ENCODE measurements around the gene UBE2C.
"Not testable (repeated sequence)": the region's sequence is repeated elsewhere in the genome, so short reads cannot be mapped to it uniquely, and the experiment has no call there.

Gene UBE2C

DNA sequence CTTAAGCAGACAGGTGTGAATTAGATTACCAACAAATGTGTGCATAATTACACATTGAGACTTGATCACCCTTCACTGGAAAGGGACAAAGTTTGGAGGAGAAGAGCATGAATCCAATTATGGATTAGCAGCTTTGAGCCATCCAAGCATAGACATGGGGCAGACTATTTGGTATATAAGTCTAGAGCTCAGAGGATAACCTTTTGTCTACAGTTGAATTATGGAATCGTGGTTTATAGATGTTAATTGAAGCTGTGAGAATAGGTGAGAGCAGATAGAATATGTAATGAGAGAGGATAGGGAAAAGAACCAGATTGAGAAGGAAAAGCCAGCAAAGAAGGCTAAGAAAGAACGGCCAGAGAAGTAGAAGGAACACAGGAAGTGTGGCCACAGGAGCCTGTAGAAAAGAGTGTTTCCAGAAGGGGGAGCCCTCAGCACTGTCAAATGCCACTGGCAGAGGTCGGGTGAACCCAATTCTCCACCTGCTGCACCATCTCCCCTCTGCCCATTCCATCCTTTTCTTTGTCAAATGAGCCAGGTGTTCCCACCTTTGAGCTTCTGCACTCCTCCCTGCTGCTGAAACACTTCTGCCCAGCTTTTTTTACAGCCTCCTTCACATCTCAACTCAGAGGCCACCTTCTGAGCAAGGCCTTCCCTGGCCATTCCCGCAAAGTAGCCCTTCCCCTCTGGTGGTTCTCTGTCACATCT, 13.4 kb upstream of the UBE2C start:
- DNase-seq: peak; percentile 61 to 74

DNA sequence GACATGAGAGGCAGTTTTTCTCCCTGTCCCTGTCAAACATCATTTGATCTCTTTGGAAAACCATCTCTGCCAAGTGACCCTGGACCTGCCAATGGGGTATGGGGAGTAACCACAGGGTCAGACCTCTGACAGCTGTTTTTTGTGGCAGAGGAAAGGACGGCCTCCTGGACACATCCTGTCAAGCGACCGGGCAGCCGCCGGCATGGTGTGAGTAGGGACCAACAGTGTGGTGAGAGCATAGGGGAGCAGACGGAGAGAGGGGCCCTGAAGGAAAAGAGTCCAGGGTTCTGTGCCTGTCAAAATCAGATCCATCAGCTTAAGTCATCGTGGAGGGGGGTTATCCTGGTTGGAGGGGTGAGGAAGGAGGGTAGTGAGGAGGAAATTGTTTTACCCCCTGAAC, 10.6 kb upstream of the UBE2C start:
- DNase-seq: no peak

DNA sequence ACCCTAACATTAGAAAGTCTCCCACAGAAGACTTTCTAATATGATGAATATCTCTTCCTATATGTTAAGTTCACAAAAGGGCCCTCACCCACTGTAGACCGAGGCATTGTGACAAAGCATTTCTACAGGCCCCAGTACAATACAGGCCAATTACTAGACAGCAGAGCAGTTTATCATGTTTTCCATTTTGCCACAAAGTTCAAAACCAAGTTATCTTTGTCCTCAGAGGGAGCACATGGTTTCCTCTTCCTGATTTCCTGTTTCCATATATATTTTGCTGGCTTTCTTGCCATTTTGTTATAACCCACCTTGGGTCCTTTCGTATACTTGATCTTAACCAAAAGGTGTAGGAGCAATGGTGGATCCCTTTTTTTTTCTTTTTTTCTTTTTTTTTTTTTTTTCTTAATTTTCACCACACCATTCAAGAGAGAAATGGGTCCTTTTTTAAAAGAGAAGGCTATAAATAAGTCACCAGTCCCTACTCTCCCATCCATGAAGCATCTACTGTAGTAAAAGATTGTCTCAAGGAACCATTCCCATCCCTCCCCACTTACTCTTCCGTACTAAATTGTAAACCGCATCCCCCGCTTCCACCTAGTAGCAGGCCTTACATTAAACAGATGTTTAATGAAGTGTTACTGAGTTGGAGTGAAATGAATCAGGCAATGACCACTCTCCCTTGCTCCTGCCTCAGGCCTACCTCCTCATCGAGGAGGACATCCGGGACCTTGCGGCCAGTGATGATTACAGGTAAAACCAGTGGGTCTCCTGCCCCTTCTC, 2.1 kb upstream of the UBE2C start:
- no peak for DNase-seq

DNA sequence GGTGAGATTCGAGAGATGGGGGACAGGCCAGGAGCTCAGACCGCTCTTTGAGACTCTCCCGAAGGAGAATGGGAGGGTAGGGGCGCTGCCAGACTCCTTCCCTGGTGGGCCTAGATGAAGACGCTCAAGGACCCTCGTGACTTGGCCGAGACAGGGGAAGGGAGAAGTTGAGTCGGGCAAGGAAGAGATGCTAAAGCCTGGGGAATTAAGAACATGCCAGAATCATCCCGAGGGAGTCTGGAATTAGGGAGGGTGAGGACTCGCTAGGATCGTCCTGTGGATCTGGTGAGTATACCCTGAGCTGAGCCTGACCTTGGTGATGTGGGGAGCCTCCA, 529 bp downstream of the UBE2C start:
- no peak for DNase-seq

DNA sequence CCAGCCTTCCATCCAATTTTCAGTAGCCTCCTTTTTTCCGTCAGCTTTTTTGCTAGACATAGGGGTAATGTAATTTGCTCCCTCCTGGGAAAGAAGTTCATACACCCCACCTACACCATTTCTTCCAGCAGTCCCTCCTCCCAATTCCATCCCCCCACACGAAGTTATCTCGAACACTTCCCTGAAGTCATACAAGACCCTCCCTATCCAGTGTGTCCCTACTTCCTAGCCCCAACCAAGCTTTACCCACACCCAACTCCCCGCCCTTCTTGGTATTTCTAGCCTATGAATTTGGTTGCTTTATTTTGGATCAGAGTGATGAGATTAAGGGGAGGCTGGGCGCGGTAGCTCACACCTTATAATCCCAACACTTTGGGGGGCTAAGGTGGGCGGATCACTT, 1.0 kb downstream of the UBE2C start:
- DNase-seq: no peak

DNA sequence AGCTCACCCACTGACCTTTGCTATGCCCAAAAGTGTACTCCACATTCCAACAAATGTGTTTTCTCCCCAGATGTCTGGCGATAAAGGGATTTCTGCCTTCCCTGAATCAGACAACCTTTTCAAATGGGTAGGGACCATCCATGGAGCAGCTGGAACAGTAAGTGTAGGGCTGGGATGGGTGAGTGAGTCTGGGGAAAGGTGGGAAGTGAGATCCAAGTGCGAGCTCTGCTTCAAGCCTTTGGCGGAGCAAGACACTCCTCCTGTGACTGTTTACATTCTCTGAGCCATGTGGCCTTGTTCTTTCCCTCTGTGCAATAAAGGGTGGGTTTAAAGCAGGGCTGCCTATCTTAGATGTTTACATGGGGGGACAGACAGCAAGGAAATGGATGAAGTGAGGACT, 1.9 kb downstream of the UBE2C start:
- no peak for DNase-seq

DNA sequence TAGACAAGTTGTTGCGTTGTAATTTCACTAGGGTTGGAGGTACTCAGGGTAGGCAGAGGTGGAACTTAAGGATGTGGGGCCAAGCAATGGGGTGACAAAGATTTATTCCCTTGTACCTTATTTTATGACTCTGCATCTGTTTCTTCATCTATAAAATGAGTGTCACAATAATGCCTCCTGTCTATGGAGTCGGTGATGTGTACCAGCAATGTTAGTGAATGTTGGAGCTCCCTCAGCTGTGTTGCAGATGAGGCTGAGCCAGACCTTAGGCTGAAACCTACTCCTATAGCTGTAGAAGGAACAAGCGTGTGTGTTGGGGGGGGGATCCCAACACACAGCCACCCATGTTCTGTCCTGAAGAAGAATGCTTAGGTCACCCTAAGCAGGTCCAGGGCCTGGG, 4.5 kb downstream of the UBE2C start:
- no peak for DNase-seq

DNA sequence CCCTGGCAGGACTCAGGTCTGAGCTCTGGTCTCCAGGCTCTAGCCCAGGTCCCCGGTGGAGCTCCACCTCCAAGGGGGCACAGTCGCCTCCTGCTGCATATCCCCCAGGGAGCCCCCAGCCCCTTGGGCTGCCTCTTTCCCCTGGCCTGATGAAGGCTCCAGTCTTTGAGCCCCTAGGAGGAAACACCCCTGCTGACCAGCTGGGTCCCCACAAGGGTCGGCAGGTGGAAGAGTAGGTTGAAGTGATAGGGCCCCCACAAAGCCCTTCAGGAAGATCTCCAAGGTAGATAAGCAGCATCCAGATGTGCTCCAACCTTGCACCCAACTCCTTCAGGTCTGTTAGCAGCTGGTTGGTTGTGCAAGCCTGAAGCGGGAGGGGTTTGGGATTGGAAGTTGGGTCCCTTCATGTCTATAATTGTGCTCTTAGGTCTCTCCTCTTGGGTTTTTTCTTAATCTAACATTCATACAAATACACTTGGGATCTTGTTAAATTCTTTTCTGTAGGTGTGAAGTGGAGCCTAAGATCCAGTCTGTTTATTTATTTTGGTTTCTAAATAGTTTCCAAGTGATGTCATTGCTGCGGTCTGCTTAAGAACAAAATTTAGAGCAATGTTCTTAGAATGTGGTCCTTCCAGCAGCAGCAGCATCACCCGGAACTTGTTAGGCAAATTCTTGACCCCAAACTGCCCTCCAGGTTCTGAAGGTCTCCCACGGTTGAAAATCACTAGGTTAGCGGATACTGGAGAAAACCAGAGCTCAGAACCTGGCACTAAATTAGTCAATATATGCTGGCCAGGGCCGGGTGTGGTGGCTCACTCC, 5.1 kb downstream of the UBE2C start:
- DNase-seq: no peak

DNA sequence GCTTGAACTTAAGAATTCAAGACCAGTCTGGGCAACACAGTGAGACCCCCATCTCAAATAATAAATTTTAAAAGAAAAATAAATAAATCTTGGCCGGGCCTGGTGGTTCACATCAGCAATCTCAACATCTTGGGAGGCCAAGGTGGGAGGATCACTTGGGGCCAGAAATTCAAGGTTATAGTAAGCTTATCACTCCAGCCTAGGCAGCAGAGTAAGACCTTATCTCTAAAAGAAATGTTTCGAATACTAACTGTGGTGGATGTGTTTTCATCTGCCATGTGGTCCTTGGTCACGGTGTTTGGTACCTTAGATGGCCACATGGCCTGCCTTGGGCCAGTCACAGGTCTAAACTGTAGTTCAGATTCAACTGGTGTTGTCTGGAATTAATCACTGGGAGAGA, 5.8 kb downstream of the UBE2C start:
- DNase-seq: no peak

DNA sequence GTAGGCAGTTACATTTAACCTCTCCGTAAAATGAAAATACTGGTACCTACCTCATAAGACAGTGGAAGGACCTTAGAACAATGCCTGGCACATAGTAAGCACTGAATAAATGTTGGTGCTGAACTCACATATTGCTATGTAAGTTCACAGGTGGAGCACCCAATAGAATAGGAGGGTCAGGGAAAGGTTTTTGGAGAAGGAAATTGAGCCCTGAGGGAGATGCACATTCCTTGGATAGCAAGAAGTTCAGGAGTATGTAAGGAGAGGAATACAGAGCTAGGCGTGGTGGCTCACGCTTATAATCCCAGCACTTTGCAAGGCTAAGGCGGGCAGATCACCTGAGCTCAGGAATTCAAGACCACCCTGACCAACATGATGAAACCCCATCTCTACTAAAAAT, 7.0 kb downstream of the UBE2C start:
- no peak for DNase-seq

DNA sequence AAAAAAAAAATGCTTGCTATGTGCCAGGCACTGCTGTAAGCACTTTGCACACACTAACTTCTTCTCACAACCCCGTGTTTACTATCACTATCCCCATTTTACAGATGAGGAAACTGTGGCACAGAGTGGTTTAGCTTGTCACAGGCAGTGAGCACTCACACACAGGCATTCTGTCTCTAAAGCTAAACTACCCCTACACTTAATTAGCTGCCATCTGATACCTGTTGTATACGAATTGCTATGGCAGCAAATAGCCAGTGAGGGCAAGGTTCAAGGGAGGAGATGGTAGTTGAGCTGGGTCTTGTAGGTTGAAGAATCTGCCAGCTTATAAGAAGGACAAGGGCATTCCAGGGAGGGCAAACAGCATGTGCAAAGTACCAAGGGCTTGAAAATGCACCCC, 9.5 kb downstream of the UBE2C start:
- no peak for DNase-seq

DNA sequence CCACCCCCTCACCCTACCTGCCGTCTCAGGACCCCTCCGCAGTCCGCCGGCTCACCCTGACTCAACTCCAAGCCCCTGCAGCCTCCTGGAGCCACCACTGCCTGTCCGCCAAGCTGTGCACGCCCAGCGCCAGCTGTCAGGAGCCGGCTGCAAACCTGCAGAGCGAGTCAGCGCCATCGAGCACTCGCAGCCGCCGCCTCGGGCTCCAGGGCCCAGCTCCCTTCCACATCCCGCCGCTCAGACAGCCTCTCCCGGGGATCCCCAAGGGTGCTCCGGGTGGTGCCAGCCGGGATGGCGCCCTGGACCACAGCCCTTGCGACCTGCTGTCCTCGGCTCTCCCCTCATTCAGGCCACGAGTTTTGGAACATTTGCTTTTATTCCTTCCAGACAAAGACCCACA, 10.4 kb downstream of the UBE2C start:
- DNase-seq: no peak

DNA sequence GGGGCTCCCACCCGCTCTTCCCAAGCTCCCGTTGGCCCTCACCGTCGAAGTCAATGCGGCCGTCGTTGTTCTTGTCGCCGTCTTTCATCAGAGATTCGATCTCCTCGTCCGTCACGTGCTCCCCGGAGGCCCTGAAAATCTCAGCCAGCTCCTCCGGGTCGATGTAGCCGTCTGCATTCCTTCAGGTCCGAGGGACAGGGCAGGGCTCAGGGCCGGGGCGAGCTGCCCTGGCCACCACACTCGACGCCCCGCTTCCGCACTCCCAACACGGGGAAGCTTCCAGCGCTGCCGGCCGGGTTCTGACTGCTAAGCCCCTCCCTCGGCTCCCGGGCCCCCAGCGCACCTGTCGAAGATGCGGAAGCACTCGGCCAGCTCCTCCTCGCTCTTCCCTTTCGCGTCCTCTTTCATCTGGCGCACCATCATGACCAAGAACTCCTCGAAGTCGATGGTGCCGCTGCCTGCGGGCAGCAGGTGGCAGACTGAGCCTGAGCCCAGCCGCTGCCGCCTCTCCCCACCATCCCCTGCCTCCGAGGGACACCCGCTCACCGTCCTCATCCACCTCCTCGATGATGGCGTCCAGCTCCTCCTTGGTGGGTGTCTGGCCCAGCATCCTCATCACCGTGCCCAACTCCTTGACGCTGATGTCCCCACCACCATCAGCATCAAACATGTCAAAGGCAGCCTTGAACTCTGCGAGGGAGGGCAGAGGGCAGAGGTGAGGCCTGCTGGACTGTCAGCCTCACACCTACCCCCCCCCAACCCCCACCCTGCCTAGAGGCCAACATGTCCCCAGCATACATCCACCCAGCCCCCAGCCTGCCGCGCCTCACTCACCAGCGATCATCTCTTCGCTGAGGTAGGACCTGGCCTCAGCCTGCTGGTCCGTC, 11.7 kb downstream of the UBE2C start:
- peak; percentile 55 to 58 for DNase-seq

DNA sequence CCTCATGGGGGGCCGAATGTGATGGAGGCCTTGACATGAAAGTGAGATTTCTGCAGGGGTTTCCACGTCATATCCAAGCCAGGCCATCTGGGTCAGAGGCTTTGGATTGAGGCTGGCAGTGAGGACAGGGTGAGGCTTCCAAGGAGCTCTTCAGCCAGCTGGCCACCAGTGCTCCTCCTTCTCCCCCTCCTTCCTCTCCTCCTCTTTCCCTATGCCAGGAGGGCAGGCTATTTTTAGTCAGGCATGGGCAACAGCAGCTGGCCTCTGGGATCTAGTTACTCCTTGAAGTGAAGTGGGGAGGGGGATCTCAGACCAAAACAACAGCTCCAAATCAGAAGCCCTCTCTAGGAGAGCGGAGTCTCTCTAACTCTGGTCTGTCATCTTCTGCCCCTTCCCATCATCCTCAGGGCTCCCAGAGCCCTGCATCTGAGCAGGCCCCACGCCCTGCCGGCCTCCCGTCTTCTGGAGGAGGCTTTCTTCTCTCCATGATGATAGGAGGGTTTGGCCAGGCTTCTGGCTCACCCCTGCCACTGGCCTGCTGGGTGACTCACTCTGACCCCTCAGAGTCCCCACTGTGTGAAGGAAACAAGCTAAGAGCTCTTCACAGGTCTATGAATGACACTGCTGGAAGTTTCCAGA, 14.1 kb downstream of the UBE2C start:
- no peak for DNase-seq

DNA sequence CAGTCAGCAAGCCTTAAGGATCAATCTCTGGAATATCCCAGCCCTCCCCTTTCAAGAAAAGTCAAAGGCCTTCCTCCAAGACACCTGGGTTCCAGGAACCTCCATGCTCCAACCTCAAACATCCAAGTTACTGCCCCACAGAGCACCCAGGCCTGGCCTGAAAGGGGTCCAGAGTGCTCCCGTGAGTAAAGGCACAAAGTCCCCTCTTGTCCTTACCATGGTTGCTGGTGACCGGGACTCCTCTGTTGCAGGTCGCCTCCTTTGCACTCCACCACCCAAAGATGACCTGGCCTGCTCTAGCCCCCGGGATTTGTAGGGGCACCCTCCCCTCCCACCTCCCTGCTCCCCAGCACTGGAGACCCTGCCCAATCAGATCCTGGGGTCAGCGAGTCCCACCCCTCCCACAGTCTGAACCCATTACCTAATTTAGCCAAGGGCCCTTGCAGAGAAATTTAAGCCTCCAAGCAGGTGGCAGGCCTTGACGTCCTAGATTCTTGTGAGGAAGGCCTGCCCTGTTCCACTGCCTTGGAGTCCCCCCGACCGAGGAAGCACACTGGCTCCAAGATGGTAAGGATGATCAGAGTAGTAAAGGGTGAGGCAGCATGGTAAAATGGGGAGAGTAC, 14.7 kb downstream of the UBE2C start, which contains the start of gene TNNC2:
TNNC2 (minus strand) TSS at position 283 of the 623 bp plus-strand sequence; CDS start at position 219, 64 bp downstream.
- no peak for DNase-seq

DNA sequence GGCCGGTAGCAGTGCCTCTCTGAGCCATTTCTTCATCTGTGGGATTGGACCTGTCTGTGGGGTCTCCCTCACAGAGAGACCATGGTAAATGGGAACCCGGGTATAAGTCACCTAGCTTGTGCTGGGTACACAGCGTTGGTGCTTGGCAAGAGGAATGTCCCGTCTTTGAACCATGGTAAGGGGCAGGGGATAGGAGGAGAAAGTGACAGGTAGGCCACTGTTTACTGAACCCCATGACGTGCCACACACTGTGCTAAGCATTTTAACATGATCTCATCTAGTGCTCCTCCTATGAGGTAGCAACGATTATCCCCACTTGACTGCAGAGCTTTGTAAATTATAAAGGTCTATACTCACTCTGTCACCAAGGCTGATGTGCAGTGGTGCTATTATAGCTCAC, 15.3 kb downstream of the UBE2C start:
- DNase-seq: no peak

DNA sequence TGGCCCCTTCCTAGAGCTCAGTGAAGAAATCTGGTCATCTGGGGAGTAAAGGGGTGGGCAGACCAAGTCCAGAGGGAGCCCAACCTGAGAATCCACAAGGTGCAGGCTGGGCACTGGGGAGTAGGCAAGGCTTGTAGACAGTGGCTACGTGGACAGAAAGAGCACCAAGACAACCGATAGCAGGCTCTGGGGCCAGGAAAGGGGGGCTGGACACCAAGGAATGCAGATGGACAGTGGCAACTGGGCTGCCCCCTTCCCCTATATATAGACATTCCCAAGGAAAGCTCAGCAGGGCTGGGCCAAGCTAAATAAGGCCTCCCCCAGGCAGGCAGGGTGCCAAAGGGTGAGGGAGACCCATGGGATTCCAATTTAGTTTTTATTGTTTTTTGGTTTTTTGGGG, 16.1 kb downstream of the UBE2C start:
- DNase-seq: no peak

DNA sequence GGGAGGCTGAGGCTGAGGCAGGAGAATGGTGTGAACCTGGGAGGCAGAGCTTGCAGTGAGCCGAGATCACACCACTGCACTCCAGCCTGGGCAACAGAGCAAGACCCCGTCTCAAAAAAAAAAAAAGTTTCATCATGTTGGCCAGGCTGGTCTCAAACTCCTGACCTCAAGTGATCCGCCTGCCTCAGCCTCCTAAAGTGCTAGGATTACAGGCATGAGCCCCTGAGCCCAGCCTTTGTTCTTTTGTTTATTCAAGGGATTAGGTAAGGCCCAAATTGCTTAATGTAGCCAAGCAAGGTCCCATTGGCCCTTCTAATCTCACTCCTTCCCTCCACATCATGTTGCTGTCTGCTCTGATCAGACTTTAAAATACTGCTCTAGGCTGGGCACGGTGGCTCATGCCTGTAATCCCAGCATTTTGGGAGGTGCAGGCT, 17.2 kb downstream of the UBE2C start:
- DNase-seq: not testable (repeated sequence)

DNA sequence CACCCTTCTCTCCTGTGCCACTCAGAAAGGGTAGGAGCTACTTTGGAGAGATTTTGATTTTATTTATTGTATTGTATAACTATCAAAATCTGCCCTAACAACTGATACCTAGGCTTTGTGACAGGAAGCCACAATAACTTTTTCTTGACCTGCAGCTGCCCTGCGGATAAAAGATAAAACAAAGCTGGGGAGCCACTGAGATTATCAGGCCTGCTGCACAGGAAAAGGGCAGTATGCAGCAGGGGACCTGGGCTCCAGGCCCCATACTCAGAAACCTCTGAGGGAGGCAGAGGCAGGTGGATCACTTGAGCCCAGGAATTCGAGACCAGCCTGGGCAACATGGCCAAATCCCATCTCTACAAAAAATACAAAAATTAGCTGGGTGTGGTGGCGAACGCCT, 20.2 kb downstream of the UBE2C start:
- no peak for DNase-seq

DNA sequence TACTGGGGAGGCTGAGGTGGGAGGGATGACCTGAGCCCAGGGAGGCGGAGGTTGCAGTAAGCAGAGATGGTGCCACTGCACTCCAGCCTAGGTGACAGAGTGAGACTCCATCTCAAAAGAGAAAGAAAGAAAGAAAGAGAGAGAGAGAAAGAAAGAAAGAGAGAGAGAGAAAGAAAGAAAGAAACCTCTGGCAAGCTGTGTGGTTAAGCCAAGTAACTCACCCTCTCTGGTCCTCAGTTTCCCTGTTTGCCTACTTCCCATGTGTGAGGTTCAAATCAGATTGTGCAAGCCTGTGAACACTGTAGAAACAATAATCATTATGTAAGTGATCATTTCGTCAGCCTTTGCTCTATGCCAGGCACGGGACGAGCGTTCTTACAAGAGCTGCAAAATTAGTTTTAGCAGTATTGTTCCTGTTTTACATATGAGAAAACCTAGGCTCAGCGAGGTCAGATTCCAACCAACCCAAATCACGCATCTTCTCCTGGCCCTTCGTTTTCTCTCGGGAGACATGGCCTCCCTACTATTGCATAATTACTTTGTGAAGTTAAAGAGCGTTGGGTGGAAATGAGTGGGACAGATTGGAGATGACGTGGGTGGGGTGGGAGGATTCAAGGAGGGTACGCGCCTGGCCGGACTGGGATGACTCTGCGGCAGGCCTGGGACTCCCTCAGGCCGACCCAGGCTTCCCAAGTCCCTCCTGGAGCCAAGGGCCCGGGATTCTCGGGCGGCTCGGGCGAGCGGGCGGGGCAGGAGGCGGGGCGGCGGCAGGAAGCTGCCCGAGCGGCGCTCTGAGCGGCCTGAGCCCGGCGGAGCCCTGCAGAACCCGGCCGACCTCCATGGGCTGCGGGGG, 20.8 kb downstream of the UBE2C start, which contains the start of gene SNX21:
SNX21 (plus strand) TSS at position 770 of the 853 bp plus-strand sequence. CDS start 121 bp downstream, outside the sequence.
- peak; percentile 6 to 22 for DNase-seq
